Stimulated activated CD8-positive, alpha-beta memory T cell treated with anti-CD3 and anti-CD28 coated beads, Interleukin-12 subunit alpha, Interleukin-12 subunit beta, amount 100 ng/mL, for 24 hours (primary cell): Measurements from ENCODE around the gene SLC6A19.

ENCODE experiments used
- DNase-seq: peaks from one replicate; pipeline ENCODE4 v3.0.0-alpha.2; 2020; ENCODE audit errors: extremely low read depth

Gene SLC6A19

GRCh38 chr5:1209489-1209852 lies 8.1 kb downstream of the SLC6A19 start:
- DNase-seq = no peak

GRCh38 chr5:1209896-1210776 lies 8.7 kb downstream of the SLC6A19 start:
- DNase-seq = no peak

GRCh38 chr5:1210832-1211251 lies 9.4 kb downstream of the SLC6A19 start:
- no peak for DNase-seq

- no peak for DNase-seq
Observed at GRCh38 chr5:1211701-1212100, 10.3 kb downstream of the SLC6A19 start.

GRCh38 chr5:1212271-1212670 lies 10.9 kb downstream of the SLC6A19 start:
- no peak for DNase-seq

- DNase-seq = no peak
Observed at GRCh38 chr5:1212881-1213280, 11.5 kb downstream of the SLC6A19 start.

- DNase-seq = no peak
Observed at GRCh38 chr5:1213508-1214162, 12.2 kb downstream of the SLC6A19 start.

- DNase-seq = no peak
Observed at GRCh38 chr5:1214163-1214935, 13.0 kb downstream of the SLC6A19 start.

- DNase-seq = no peak
Observed at GRCh38 chr5:1214936-1215220, 13.5 kb downstream of the SLC6A19 start.

- no peak for DNase-seq
Observed at GRCh38 chr5:1215320-1216096, 14.1 kb downstream of the SLC6A19 start.

GRCh38 chr5:1216211-1216917 lies 15.0 kb downstream of the SLC6A19 start:
- no peak for DNase-seq

- DNase-seq = no peak
Observed at GRCh38 chr5:1216918-1217295, 15.5 kb downstream of the SLC6A19 start.

- DNase-seq = no peak
Observed at GRCh38 chr5:1217596-1218206, 16.3 kb downstream of the SLC6A19 start.

GRCh38 chr5:1218351-1219080 lies 17.1 kb downstream of the SLC6A19 start:
- DNase-seq = no peak

GRCh38 chr5:1219098-1219767 lies 17.8 kb downstream of the SLC6A19 start:
- no peak for DNase-seq

GRCh38 chr5:1219768-1220100 lies 18.3 kb downstream of the SLC6A19 start:
- DNase-seq = no peak

- DNase-seq = no peak
Observed at GRCh38 chr5:1220351-1220750, 19.0 kb downstream of the SLC6A19 start.

GRCh38 chr5:1220831-1221230 lies 19.4 kb downstream of the SLC6A19 start:
- DNase-seq = no peak

- no peak for DNase-seq
Observed at GRCh38 chr5:1221721-1222120, 20.3 kb downstream of the SLC6A19 start.

- DNase-seq = no peak
Observed at GRCh38 chr5:1222147-1222546, 20.8 kb downstream of the SLC6A19 start.
